HAP-1 (cell line): ENCODE data around the gene GNAL.
"Not testable (repeated sequence)": the region's sequence is repeated elsewhere in the genome, so short reads cannot be mapped to it uniquely, and the experiment has no call there.

ENCODE experiments used
- DNase-seq, 2 experiments: peaks; one replicate each; pipeline ENCODE4 v3.0.0-alpha.2; 2016 to 2020; ENCODE audit warnings: low spot score in 2 of 2
- H3K27me3 ChIP-seq: fragments of 250-450 bp; sonication (Bioruptor Pico); 2 replicates; pipeline ENCODE4 v1.5.1; 2020; ENCODE audit warnings: low read depth, mild to moderate bottlenecking, moderate library complexity
- H3K36me3 ChIP-seq: fragments of 250-450 bp; sonication (Bioruptor Pico); replicated peaks from 2 replicates; pipeline ENCODE4 v1.5.1; 2020; ENCODE audit warnings: mild to moderate bottlenecking
- H3K4me1 ChIP-seq: fragments of 250-450 bp; sonication (Bioruptor Pico); 2 replicates; pipeline ENCODE4 v1.5.1; 2020; ENCODE audit warnings: mild to moderate bottlenecking
- H3K4me3 ChIP-seq: fragments of 250-450 bp; sonication (Bioruptor Pico); 2 replicates; pipeline ENCODE4 v1.5.1; 2020; ENCODE audit warnings: mild to moderate bottlenecking, moderate library complexity
- H3K9me3 ChIP-seq: fragments of 250-450 bp; sonication (Bioruptor Pico); 2 replicates; pipeline ENCODE4 v1.5.1; 2020; ENCODE audit warnings: mild to moderate bottlenecking, moderate library complexity
- in situ Hi-C: fragments of 300-500 bp; cut with MboI; formaldehyde crosslinking; loops from 3 replicates; pipeline ENCODE4 v1.14.3; 2020; ENCODE audit warnings: low sequenced_read_pairs, inconsistent platforms, mixed read lengths

GNAL gene

DNA sequence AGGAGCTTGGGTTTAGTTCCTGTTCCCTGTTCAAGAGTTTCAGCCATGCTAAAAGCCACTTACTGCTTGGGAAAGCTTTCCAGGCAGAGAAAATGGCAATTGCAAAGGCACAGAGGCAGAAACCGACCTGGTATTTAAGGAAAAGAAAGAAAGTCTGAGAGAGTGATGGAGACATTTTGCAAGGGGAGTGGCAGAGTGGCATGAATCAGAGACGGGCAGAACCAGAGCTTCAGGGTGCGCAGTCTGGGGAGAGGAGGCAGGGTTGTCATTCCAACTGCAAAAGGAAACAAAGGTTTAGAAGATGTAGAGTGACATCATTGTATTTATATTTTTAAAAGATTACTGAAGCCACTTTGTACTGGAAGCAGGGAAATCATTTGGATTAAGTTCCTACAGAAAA, 14.9 kb upstream of the GNAL start:
- H3K9me3 ChIP-seq: no peaks in the 10 kb centered on the region
- DNase-seq: no peak
- H3K4me3 ChIP-seq: no peak overlapping the region
- in situ Hi-C loops: no loop called here
- H3K36me3 ChIP-seq: no peaks in the 10 kb centered on the region
- H3K27me3 ChIP-seq: peaks cover 5% of the 10 kb centered on the region
- no peaks in the 10 kb centered on the region for H3K4me1 ChIP-seq

DNA sequence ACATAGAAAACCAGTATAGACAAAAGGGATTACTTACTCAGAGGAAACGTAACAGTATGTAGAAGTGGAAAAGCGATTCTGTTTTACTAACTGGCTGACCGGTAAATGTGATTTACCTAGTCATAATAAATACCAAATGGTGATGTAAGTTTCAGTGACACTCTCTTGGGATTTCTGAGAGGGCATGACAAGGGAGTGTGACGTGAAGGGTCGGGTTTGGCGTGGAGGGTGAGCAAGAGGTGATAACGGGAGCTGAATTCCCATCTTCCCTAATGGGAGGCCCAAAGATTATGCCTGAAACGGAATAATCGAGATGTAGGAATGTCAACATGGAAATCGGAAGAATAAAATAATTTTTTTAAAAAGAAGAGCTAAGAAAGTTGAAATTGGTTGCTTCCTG, 12.7 kb upstream of the GNAL start:
- Histone ChIP-seq H3K36me3 (no peaks in the 10 kb centered on the region), H3K4me1 (no peaks in the 10 kb centered on the region), H3K9me3 (no peaks in the 10 kb centered on the region), H3K4me3 (no peak overlapping the region), H3K27me3 (peaks cover 8% of the 10 kb centered on the region)
- DNase-seq: no peak
- in situ Hi-C loops: no loop called here

DNA sequence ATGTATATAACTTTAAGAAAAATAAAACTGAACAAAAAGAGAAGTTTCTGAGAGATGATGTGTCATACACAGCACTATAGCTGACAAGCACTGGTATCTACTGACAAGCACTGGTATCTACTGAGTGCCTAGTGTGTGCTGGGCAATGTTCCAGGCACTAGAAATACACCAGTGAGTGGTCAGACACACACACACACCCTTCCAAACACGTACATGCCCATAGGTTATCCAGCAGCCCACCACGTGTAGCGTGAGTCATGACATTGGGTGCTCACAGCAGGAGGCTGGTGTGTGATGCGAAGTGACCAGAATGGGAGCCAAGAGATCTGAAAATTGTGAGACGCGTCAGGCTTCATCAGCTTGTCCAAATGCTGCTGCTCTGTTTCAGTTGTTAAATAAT, 12.2 kb upstream of the GNAL start:
- H3K4me1 ChIP-seq: no peaks in the 10 kb centered on the region
- in situ Hi-C loops: no loop called here
- no peak for DNase-seq
- no peak overlapping the region for H3K4me3 ChIP-seq
- peaks cover 8% of the 10 kb centered on the region for H3K27me3 ChIP-seq
- no peaks in the 10 kb centered on the region for H3K36me3 ChIP-seq
- no peaks in the 10 kb centered on the region for H3K9me3 ChIP-seq

DNA sequence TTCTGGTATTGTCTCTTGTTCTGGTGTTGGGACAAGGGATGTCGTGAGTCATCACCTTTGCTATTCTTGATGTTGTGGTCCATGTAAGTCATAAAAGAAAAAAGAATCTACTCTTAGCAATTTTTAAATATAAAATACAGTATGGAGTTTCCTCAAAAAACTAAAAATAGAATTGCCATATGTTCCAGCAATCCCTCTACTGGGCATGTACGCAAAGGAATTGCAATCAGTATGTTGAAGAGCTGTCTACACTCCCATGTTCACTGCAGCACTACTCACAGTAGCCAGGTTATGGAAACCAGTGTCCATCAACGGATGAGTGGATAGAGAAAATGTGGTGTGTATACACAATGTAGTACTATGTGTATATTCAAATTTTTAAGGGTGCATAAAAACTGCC, 10.9 kb upstream of the GNAL start:
- Histone ChIP-seq H3K9me3 (no peaks in the 10 kb centered on the region), H3K4me3 (no peak overlapping the region), H3K27me3 (peaks cover 8% of the 10 kb centered on the region), H3K4me1 (no peaks in the 10 kb centered on the region), H3K36me3 (no peaks in the 10 kb centered on the region)
- in situ Hi-C loops: no loop called here
- no peak for DNase-seq

DNA sequence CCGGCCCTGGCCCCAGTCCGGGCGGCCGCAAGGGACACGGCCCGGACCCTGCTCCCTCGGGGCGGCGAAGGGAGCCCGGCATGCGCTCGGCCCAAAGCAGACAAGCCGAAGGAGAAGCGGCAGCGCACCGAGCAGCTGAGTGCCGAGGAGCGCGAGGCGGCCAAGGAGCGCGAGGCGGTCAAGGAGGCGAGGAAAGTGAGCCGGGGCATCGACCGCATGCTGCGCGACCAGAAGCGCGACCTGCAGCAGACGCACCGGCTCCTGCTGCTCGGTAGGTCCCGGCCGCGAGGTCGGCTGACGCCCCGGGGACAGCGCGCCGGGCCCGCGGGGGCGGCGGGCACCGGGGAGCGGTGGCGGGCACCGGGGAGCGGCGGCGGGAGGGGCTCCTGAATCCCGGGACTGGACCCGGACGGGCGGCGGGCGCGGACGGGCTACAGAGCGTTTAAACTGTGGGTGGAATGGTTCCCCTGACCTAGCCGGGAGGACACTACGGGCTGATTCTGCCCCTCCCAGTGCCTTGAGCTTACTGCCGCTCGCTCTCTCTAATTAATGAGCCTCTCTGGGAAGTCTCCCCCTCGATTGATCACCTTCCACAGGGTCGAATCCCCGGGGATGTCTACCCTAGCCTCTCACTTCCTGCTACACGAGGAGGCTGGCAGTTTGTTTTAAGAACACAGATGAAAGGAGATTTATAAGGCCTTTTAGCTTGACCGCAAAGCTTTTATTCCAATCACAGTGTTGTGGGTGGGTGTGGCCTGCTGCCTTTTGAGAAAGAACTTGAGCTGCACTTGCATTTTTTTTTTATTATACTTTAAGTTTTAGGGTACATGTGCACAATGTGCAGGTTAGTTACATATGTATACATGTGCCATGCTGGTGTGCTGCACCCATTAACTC, 853 bp downstream of the GNAL start:
- Histone ChIP-seq H3K9me3 (no peaks in the 10 kb centered on the region), H3K4me1 (no peaks in the 10 kb centered on the region), H3K36me3 (no peaks in the 10 kb centered on the region), H3K27me3 (no peaks in the 10 kb centered on the region), H3K4me3 (peak overlapping the region; percentile 66)
- in situ Hi-C loops: no loop called here
- DNase-seq: peak; percentile 70 to 72

DNA sequence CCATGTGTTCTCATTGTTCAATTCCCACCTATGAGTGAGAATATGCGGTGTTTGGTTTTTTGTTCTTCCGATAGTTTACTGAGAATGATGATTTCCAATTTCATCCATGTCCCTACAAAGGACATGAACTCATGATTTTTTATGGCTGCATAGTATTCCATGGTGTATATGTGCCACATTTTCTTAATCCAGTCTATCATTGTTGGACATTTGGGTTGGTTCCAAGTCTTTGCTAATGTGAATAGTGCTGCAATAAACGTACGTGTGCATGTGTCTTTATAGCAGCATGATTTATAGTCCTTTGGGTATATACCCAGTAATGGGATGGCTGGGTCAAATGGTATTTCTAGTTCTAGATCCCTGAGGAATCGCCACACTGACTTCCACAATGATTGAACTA, 1.6 kb downstream of the GNAL start:
- in situ Hi-C loops, H3K4me1 ChIP-seq, H3K4me3 ChIP-seq, H3K27me3 ChIP-seq, H3K36me3 ChIP-seq, H3K9me3 ChIP-seq, DNase-seq: not testable (repeated sequence)

DNA sequence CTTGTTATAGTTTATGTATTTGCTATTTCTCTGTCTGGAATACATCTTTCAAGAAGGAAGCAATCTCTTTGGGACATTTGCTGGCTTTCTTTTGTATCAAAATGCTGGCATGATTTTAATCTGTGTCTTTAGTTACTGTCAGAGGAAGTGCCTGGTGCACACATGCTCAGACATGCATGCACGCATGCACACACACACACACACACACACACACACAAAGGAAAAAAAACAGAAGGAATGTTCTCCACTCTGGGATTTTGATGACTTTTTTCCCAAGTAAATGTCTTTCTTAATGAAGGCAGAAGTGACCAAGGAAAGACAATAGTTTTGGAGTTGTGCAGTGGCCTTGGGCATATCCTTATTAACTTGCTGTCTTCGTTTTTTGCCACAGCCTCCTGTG, 6.7 kb downstream of the GNAL start:
- in situ Hi-C loops: no loop called here
- Histone ChIP-seq H3K36me3 (no peaks in the 10 kb centered on the region), H3K4me3 (no peak overlapping the region), H3K9me3 (no peaks in the 10 kb centered on the region), H3K4me1 (no peaks in the 10 kb centered on the region), H3K27me3 (no peaks in the 10 kb centered on the region)
- DNase-seq: no peak

DNA sequence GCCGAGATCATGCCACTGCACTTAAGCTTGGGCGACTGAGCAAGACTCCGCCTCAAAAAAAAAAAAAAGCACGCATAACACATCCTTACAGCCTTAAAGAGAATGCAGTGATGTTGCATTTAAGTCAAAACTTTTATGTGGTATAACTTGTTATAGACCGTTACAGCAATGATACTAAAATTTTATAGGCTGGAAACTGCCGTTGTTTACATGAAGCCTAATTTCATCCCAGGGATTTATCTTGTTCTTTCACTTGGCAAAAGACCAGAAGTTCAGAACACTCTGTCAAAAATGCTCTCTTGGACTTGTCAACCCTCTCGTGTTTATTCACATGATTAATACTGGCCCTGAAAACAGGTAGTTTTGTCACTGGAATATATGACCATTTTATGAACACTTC, 7.4 kb downstream of the GNAL start:
- in situ Hi-C loops: no loop called here

DNA sequence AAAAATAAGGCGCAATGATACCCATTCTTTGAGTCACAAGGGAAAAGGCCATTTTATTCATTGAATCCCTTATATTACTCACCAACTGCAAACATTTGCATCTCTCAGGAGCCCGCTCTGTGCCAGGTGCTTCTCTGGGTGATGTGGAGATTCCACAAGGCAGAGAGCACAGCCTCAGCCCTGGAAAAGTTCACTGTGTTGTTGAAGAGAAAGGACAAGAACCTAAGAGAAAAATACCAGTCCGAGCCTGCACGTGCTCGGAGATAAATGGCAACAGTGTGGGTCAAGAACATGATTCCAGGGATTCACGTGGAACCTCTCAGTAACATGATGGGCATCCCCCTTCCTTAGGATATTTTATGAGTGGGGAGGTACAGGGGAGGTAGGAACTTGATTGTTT, 11.8 kb downstream of the GNAL start:
- H3K9me3 ChIP-seq: no peaks in the 10 kb centered on the region
- no peaks in the 10 kb centered on the region for H3K27me3 ChIP-seq
- in situ Hi-C loops: no loop called here

More for the DNA sequence above, 7.4 kb downstream of the GNAL start:
- no peaks in the 10 kb centered on the region for H3K36me3 ChIP-seq
- H3K4me3 ChIP-seq: no peak overlapping the region
- DNase-seq: no peak
- no peaks in the 10 kb centered on the region for H3K4me1 ChIP-seq
- no peaks in the 10 kb centered on the region for H3K27me3 ChIP-seq
- no peaks in the 10 kb centered on the region for H3K9me3 ChIP-seq

DNA sequence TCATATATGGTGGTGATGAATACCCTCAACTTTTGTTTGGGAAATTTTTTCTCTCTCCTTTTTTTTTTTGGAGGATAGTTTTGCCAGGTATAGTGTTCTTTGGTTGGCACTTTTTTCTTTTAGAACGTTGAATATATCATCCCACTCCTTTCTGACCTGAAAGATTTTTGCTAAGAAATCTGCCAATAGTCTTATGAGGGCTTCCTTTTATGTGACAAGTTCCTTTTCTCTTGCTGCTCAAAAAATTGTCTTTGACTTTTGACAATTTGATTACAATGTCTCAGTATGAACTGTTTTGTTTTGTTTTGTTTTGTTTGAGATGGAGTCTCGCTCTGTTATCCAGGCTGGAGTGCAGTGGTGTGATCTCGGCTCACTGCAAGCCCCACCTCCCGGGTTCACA, 21.5 kb downstream of the GNAL start:
- in situ Hi-C loops: no loop called here

More for the DNA sequence above, 11.8 kb downstream of the GNAL start:
- H3K36me3 ChIP-seq: no peaks in the 10 kb centered on the region
- H3K4me1 ChIP-seq: no peaks in the 10 kb centered on the region
- no peak overlapping the region for H3K4me3 ChIP-seq
- no peak for DNase-seq

DNA sequence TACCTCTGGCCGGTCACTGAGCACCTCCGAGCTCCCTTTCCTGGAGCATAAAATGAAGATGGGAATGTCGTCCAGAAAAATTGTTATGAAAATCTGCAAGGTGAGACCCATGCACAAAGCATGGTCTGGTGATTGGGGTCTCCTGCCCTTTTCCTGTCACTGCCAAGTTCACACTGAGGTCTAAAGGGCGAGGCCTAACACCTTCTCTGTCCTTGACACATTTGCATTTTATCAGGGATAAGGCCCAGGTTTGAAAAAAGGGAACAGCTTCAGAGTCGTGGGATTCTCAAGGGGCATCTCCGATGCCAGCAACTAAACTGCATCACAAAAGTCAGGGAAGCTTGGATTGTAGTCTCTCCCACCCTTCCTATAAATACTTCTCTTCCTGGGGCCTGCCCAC, 24.7 kb downstream of the GNAL start:
- DNase-seq: no peak
- H3K4me3 ChIP-seq: no peak overlapping the region

More for the DNA sequence above, 21.5 kb downstream of the GNAL start:
- Histone ChIP-seq H3K36me3 (no peaks in the 10 kb centered on the region), H3K27me3 (no peaks in the 10 kb centered on the region), H3K9me3 (no peaks in the 10 kb centered on the region), H3K4me3 (no peak overlapping the region), H3K4me1 (no peaks in the 10 kb centered on the region)
- DNase-seq: no peak

DNA sequence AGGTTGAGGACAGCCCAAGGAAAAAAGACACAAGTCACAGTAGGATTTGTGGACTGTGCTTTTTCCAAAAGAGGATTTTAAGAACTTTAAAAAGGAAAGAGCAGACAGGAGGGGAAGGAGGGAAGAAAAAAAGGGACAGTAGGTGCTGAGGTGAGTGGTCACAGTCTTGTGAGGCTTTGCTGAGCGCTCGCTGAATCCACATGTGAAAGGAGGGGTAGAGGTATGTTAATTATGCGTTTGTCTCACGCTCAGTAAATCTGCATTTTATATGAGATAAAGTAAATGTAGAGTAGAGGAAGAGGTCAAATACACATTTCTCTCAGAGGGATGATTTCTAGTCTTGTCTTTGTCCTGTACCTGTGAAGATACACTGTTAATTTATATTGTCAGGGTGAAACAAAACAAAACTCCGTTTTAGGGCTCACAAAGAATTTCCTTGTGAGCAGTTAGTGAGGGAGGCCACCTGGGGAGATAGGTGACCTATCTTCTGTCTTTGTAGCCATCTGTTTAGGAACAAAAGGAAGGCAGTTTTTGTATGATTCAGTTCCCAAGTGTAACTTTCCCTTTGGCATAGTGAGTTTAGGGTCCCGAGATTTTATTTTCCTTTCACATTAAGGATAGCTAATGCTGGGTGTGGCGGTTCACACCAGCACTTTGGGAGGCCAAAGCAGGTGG, 25.3 kb downstream of the GNAL start:
- in situ Hi-C loops: no loop called here
- H3K4me1 ChIP-seq: no peaks in the 10 kb centered on the region
- no peak overlapping the region for H3K4me3 ChIP-seq
- H3K36me3 ChIP-seq: no peaks in the 10 kb centered on the region
- H3K27me3 ChIP-seq: no peaks in the 10 kb centered on the region
- no peak for DNase-seq
- H3K9me3 ChIP-seq: no peaks in the 10 kb centered on the region

More for the DNA sequence above, 24.7 kb downstream of the GNAL start:
- no peaks in the 10 kb centered on the region for H3K9me3 ChIP-seq
- in situ Hi-C loops: no loop called here
- no peaks in the 10 kb centered on the region for H3K4me1 ChIP-seq
- H3K27me3 ChIP-seq: no peaks in the 10 kb centered on the region
- no peaks in the 10 kb centered on the region for H3K36me3 ChIP-seq

DNA sequence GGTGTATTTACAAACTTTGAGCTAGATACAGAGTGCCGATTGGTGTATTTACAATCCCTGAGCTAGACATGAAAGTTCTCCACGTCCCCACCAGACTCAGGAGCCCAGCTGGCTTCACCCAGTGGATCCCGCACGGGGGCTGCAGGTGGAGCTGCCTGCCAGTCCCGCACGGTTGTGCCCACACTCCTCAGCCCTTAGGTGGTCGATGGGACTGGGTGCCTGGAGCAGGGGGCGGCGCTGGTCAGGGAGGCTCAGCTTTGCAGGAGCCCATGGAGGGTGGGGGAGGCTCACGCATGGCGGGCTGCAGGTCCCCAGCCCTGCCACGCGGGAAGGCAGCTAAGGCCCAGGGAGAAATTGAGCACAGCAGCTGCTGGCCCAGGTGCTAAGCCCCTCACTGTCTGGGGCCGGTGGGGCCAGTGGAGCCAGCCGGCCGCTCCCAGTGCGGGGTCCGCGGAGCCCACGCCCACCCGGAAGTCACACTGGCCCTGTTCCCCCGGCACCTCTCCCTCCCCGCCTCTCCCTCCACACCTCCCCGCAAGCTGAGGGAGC, 27.8 kb downstream of the GNAL start:
- H3K4me3 ChIP-seq, H3K4me1 ChIP-seq, H3K36me3 ChIP-seq, H3K9me3 ChIP-seq, in situ Hi-C loops, H3K27me3 ChIP-seq, DNase-seq: not testable (repeated sequence)

DNA sequence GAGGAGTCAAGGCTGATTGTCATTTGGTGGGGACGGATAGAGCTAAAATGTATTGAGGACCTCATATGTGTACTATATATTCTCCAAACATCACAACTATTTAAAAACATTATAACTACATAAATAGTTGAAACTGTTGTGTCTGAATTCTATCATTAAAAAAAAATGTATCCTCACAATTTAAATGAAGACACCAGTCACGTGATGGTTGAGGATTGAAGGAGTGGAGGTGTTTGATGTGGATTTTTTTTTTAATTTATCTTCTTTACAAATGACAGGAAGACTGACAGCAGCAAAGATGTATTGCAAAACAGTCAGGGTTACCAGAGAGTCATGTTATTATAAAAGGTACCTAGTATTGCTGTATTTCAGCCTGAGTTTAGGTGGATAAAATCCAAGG, 30.0 kb downstream of the GNAL start:
- no peaks in the 10 kb centered on the region for H3K9me3 ChIP-seq
- H3K4me1 ChIP-seq: no peaks in the 10 kb centered on the region
- H3K27me3 ChIP-seq: no peaks in the 10 kb centered on the region
- in situ Hi-C loops: no loop called here
- no peaks in the 10 kb centered on the region for H3K36me3 ChIP-seq
- DNase-seq: no peak
- no peak overlapping the region for H3K4me3 ChIP-seq
